Stimulated activated naive B cell treated with anti-CD40 and anti-IgM and Interleukin-4, amounts not matched to agents 10 μg/mL and 1 μg/mL and 100 μg/mL, for 72 hours (primary cell): ENCODE measurements around the gene HSF2BP.
A peak's percentile ranks its signal among the peaks of the same experiment; 100 is the strongest.

Source experiments
- ATAC-seq, 2 donors: fragments of 150-1000 bp; cut with Tn5 transposase; replicated peaks; 2 replicates each; pipeline ENCODE4 v1.10.0; 2021; ENCODE audit warnings: moderate library complexity in 1 of 2
- DNase-seq: peaks from one replicate; pipeline ENCODE4 v3.0.0; 2021
- H3K27ac Mint-ChIP-seq: one replicate; pipeline ENCODE4 v1.8.0; 2022; ENCODE audit warnings: mild to moderate bottlenecking, mixed read lengths
- H3K27me3 Mint-ChIP-seq, 2 donors: one replicate each; pipeline ENCODE4 v1.8.0; 2022; ENCODE audit warnings: mixed read lengths in 2 of 2
- H3K36me3 Mint-ChIP-seq, 2 donors: one replicate each; pipeline ENCODE4 v1.8.0; 2022; ENCODE audit warnings: mixed read lengths in 2 of 2, mild to moderate bottlenecking in 1 of 2
- H3K4me1 Mint-ChIP-seq, 2 donors: one replicate each; pipeline ENCODE4 v1.8.0; 2022; ENCODE audit warnings: mixed read lengths in 2 of 2, mild to moderate bottlenecking in 1 of 2
- H3K4me3 Mint-ChIP-seq, 2 donors: one replicate each; pipeline ENCODE4 v1.8.0; 2022; ENCODE audit warnings: mild to moderate bottlenecking in 2 of 2, mixed read lengths in 2 of 2, moderate library complexity in 1 of 2
- H3K9me3 Mint-ChIP-seq, 2 donors: one replicate each; pipeline ENCODE4 v1.8.0; 2022; ENCODE audit warnings: mixed read lengths in 2 of 2, mild to moderate bottlenecking in 1 of 2

Gene HSF2BP

DNA sequence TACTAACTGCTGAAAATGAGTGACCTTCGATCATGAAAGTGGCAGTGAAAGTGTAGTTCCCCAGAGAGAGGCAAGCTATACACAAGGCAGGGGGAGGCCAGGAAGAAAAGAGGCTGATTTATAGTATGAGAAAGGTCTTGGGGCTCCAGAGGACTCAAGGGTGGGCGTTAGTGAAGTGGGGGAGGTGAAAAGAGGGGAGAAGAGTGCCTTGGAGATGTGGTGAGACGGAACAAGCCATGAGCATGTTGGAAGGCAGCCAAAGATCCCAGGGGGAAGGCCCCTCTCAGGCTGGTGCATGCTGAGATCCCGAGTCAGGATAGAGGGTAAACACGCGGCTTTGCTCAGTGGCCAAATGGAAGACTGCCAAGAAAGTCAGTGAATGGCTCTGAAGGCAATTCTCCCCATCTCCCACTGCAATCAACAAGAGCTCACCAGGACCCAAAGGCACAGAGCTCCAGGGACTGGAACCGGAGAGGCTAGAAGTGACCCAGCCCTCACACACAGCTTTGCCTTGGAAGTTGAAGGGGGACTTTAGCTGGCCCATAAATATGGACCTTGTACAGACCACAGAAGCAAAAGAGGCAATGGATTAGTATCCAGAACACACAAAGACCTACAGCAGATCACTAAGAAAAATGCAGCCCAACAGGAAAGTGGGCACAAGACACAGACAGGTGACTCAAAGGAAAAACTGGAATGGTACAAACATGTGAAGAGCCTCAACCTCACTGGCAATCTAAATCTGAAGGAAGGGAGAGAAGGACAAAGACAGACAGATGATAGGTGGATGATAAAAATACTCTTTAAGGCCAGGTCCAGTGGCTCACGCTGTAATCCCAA, 49.6 kb downstream of the HSF2BP start:
- no peak overlapping the region for H3K27ac Mint-ChIP-seq
- H3K27me3 Mint-ChIP-seq: no peaks in the 10 kb centered on the region
- H3K4me3 Mint-ChIP-seq: no peak overlapping the region
- DNase-seq (no peak), ATAC-seq (peak in 1 of 2 donors; percentile 33)
- peaks cover 9 to 16% of the 10 kb centered on the region in 2 donors for H3K4me1 Mint-ChIP-seq
- peaks cover 0 to 1% of the 10 kb centered on the region in 2 donors for H3K36me3 Mint-ChIP-seq
- H3K9me3 Mint-ChIP-seq: no peaks in the 10 kb centered on the region

DNA sequence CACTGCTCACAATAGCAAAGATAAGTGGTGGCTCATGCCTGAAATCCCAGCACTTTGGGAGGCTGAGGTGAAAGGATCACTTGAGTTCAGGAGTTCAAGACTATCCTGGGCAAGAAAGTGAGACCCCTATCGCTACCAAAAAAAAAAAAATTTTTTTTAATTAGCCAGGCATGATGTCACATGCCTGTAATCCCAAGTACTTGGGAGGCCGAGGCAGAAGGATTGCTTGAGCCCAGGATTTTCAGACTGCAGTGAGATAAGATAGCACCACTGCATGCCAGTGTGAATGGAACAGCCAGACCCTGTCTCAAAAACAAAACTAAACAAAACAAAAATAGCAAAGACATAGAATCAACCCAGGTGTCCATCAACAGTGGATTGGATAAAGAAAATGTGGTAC, 50.6 kb downstream of the HSF2BP start:
- no peaks in the 10 kb centered on the region for H3K9me3 Mint-ChIP-seq
- ATAC-seq (no peak), DNase-seq (no peak)
- H3K27ac Mint-ChIP-seq: no peak overlapping the region
- H3K27me3 Mint-ChIP-seq: no peaks in the 10 kb centered on the region
- H3K4me1 Mint-ChIP-seq: peaks cover 9 to 16% of the 10 kb centered on the region in 2 donors
- H3K4me3 Mint-ChIP-seq: no peak overlapping the region
- H3K36me3 Mint-ChIP-seq: peaks cover 0 to 1% of the 10 kb centered on the region in 2 donors

DNA sequence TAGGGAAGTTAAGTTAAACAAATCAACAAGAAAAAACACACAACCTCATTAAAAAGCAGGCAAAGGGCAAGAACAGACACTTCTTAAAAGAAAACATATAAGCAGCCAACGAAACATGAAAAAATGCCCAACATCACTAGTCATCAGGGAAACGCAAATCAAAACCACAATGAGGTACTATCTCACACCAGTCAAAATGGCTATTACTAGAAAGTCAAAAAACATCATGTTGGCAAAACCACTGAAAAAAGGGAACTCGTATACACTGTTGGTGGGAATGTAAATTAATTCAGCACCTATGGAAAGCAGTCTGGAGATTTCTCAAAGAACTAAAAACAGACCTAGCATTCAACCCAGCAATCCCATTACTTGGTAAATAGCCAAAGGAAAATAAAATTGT, 51.1 kb downstream of the HSF2BP start:
- Mint-ChIP-seq H3K36me3 (peaks cover 0 to 1% of the 10 kb centered on the region in 2 donors), H3K9me3 (no peaks in the 10 kb centered on the region), H3K4me1 (peaks cover 9 to 16% of the 10 kb centered on the region in 2 donors), H3K27me3 (no peaks in the 10 kb centered on the region), H3K27ac (no peak overlapping the region), H3K4me3 (no peak overlapping the region)
- DNase-seq (no peak), ATAC-seq (peak; percentile 66)

DNA sequence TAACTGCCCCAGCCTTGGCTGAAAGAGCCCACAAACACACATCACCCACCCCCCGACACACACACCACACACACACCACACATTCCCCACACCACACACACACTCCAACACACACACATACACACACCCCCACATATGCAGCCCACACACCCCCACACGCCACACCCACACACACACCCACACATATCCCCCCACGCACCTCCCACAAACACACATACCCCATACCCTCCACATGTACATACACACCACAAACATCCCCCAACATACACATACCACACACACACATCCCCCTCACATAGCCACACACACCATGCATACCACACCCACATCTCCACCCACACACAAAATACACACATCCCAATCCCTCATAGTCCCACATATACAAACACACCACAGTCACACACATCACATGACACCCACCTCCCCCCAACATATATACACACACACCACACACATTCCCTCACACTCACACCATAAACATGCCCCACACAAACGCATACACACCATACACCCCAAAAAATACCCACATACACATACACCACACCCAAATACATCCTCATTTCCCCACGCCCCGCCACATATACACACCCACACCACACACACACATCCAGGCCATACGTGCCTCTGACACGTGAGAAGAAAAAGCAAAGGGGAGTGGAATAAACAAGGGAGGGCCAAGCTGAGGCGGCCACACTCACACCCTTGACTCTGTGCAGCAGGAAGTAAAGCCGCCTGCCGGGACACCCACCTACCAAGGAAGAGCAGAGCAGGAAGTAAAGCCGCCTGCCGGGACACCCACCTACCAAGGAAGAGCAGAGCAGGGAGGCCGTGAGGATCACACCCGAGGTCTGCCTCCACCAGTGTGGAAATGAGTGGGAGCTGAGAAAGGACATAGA, 53.7 kb downstream of the HSF2BP start:
- Mint-ChIP-seq H3K36me3 (peaks cover 0 to 1% of the 10 kb centered on the region in 2 donors), H3K27ac (no peak overlapping the region), H3K4me3 (no peak overlapping the region), H3K9me3 (no peaks in the 10 kb centered on the region), H3K4me1 (peaks cover 7 to 26% of the 10 kb centered on the region in 2 donors), H3K27me3 (no peaks in the 10 kb centered on the region)
- DNase-seq (no peak), ATAC-seq (no peak)

DNA sequence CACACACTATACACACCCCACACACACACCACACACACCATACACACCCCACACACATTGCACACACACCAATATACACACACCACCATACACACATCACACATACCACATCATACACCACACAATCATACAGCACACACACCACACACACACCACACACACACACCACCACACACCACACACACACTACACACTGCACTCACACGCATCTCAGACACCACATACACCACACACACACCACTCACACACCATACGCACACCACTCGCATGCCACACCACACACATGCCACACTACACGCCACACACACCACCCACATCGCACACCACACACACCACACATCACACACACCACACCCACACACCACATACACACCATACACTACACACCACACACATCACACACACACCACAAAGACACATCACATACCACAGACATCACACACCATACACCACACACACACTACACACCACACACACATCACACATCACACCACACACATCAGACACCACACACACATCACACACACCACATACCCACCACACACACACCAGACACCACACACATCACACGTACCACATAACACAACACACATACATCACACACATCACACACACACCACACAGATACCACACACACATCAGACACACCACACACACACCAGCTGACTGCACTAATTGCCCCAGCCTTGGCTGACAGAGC, 54.6 kb downstream of the HSF2BP start:
- Mint-ChIP-seq H3K27ac (no peak overlapping the region), H3K27me3 (no peaks in the 10 kb centered on the region), H3K9me3 (no peaks in the 10 kb centered on the region), H3K4me1 (peaks cover 9 to 32% of the 10 kb centered on the region in 2 donors), H3K4me3 (no peak overlapping the region), H3K36me3 (no peaks in the 10 kb centered on the region)
- DNase-seq (no peak), ATAC-seq (no peak)

DNA sequence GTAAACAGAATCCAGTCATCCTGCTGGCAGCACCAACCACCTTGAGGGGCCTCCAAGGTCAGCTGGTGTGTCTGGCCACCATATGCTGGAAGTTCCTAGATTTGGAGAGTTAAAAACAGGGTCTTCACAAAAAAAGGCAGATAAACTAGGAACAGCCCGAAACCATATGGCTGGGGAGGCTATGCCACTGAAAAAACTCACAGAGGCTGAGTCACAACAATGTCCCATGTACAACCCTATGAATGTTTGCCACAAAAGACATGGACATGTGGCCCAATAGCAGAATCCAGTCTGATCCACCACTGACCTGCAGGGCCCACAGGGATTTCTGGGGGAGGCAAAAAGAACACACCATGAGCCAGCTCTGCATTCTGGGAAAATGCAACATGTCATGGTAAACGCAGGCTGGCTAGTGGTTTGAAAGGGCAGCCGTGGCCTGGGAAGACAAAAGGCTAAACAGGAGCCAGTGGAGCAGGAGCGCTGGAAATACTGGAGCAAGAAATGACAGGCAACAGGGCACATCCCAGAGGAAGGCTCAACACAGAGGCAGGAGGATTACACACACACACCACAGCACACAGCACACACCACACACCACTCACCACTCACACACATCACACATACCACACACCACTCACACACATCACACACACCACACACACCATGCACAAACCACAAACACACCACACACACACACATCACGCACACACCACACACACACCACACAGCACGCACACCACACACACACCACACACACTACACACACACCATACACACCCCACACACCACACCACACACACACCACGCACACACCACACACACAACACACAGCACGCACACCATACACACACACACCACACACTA, 55.4 kb downstream of the HSF2BP start:
- Mint-ChIP-seq H3K4me1 (peaks cover 7 to 31% of the 10 kb centered on the region in 2 donors), H3K36me3 (no peaks in the 10 kb centered on the region), H3K9me3 (no peaks in the 10 kb centered on the region), H3K27ac (no peak overlapping the region), H3K27me3 (no peaks in the 10 kb centered on the region), H3K4me3 (no peak overlapping the region)
- DNase-seq: no peak
- no peak for ATAC-seq

DNA sequence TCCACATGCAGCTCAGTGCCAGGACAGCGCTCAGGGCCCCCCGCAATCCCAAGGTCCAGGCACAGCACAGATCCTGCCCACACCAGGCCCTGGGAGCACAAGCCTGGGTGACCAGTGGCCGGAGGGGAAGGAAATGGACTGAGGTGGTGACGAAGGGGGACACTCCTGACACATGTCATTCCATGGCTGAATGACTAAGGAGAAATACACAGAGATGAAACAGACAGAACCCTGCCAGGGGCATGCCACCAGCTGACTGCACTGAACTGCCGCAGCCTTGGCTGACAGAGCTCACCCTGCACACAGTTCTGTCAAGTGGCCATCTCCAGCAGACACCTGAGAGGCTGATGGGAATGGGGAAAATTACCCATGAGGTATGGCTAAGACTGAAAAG, 56.1 kb downstream of the HSF2BP start:
- Mint-ChIP-seq H3K27ac (no peak overlapping the region), H3K4me1 (peaks cover 7 to 29% of the 10 kb centered on the region in 2 donors), H3K36me3 (no peaks in the 10 kb centered on the region), H3K4me3 (no peak overlapping the region), H3K27me3 (no peaks in the 10 kb centered on the region), H3K9me3 (no peaks in the 10 kb centered on the region)
- DNase-seq (no peak), ATAC-seq (no peak)

DNA sequence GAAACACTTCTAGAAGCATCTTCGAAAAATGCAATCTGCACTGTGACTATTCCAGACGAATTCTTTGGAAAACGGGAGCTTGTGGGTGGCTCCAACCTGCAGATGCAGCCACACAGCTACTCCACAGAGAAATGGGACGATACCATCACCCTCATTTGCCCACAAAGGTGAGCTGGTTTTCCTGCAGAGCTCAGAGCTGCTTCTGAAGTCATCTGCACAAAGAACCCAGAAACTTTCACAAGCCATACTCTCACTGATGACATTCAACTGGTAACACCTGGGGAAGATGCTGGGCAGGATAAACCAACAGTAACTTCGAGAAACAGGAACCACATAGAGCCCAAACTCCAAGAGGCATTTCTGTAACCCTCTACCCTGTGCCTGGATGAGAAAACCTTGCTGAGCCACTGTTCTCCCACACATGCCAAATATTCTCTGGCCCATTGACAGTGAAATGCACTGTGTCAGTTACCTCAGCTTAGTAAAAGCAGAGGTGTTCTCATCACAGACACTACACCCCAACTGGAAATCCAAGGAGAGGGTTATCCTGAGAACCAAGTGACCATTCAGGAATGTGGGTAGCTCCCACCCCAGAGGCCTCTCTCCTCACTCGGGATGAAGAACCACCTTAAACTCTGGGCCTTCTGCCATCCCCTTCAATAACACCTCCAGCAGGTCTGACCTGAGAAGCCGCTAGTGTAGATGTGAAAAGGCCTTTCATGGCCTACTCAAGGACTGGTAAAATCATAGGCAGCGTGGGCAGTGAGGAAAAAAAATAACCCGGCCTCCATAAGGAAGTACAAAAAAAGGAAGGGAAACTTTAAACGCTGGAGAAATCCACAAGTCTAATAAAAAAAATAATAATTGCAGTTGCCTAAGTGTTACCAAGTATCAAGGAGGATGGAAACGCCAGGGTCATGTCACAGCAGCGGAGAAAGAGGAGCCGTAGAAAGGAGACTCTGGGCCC, 56.7 kb downstream of the HSF2BP start:
- Mint-ChIP-seq H3K27me3 (no peaks in the 10 kb centered on the region), H3K9me3 (no peaks in the 10 kb centered on the region), H3K27ac (no peak overlapping the region), H3K36me3 (no peaks in the 10 kb centered on the region), H3K4me3 (no peak overlapping the region), H3K4me1 (peaks cover 3 to 22% of the 10 kb centered on the region in 2 donors)
- DNase-seq (no peak), ATAC-seq (no peak)

DNA sequence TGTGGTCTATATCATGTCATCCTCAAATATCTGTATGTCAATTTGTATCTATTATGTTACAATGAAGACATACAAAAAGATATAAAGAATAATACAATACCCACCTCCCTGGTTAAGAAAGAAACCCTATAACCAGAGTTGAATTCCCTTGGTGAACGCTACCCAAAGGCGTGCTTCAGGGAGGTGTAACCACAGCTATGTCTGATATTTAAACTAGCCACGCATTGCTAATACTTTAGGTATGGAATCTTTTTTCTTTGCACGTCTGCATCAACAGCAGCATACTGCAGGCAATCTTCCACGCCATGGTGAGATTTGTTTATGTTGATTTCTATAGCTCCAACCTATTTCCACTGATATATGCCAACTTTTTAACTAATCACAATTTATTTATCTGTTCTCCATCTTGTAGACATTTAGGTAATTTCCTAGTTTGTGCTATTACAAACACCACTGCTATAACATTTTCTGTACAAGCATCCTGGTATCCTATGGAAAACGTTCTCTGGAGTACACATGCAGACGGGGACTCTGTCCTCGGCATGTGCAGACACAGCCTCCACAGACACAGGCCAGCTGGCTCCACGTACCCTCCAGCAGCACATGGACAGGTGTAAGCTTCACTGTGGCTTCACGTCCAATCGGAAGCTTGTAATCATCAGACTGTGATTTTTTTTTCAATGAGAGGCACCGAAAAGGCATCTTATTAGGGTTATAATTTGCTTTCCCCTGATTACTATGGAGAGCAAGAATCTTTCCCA, 58.5 kb downstream of the HSF2BP start:
- Mint-ChIP-seq H3K9me3 (no peaks in the 10 kb centered on the region), H3K4me1 (peaks cover 2 to 31% of the 10 kb centered on the region in 2 donors), H3K4me3 (no peak overlapping the region), H3K27me3 (no peaks in the 10 kb centered on the region), H3K27ac (no peak overlapping the region), H3K36me3 (no peaks in the 10 kb centered on the region)
- ATAC-seq: peak in 1 of 2 donors; percentile 69
- no peak for DNase-seq

DNA sequence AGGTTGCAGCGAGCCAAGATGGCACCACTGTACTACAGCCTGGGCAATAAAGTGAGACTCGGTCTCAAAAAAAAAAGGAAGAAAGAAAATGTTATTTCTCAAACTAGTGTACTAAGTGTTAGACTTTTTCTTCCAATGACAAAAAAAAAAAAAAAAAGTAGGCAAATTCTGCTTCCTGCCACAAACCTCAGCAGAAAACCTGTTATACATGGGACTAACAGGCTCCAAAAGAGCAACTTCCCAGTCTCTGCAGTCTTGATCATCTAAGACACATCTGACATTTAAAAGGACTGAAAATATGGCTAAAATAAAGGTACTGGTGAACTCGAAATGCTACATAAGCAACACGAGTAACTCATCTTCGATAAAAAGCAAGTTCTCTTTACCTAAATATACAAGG, 59.6 kb downstream of the HSF2BP start:
- Mint-ChIP-seq H3K4me1 (peaks cover 2 to 31% of the 10 kb centered on the region in 2 donors), H3K27ac (no peak overlapping the region), H3K36me3 (no peaks in the 10 kb centered on the region), H3K27me3 (no peaks in the 10 kb centered on the region), H3K9me3 (peaks cover 0 to 1% of the 10 kb centered on the region in 2 donors), H3K4me3 (no peak overlapping the region)
- DNase-seq (no peak), ATAC-seq (peak in 1 of 2 donors; percentile 54)

DNA sequence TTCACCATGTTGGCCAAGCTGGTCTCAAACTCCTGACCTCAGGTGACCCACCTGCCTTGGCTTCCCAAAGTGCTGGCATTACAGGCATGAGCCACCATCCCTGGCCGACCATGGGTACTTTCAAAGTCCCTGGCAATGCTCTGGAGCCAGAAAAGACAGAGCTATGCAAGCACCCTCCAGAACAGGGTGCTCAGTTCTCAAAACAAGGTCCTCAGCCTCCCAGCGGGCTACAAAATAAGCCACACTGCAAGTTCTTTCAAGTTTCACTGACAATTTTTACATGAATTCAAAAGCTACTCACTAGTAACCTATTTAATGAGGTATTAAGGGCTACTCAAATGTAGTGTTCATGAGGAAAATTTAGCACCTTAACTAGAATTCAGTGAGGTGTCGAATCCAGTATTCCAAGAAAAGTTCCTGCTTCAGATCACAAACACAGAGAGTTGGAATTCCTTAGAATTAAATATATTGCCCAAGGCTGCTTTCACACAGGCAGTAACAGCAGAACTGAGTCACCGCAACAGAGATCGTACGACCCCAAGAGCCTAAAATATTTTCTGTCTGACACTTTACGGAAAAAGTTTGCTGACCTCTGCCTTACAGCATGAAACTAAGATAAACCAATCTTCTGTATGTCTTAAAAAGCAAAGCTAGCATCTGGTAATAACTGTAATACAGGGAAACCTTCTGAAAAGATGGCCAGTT, 60.7 kb downstream of the HSF2BP start:
- Mint-ChIP-seq H3K27ac (no peak overlapping the region), H3K36me3 (peaks cover 0 to 1% of the 10 kb centered on the region in 2 donors), H3K27me3 (no peaks in the 10 kb centered on the region), H3K4me3 (no peak overlapping the region), H3K9me3 (peaks cover 0 to 1% of the 10 kb centered on the region in 2 donors), H3K4me1 (peaks cover 2 to 31% of the 10 kb centered on the region in 2 donors)
- ATAC-seq: no peak
- DNase-seq: no peak
